ENCODE measurements around the gene TM9SF2. TPM values are rescaled to one million over a fixed set of nuclear protein-coding genes. Genes with fewer than 3 reads are reported as not detected.
"Not testable (repeated sequence)": the region's sequence is repeated elsewhere in the genome, so short reads cannot be mapped to it uniquely, and the experiment has no call there.

Gene TM9SF2
- total RNA-seq, 1 donor from 2014 or later = 118 TPM

DNA sequence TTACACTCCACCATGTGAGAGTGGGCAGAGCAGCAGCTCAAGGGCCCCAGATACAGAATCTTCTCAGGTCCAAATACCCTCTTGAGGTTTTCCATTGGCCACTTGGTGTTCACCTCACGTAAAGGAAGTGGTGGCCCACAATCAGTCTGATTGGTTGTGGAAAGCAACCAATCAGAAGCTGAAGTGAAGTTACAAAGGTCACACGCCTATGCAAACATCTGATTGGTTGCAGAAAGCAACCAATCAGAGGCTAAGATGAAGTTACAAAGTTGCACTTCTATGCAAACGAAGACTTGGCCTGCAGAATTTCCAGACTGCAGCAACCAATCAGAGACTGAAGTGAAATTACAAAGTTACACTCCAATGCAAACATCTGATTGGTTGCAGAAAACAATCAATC is 14.3 kb upstream of the TM9SF2 start:
- Mint-ChIP-seq H3K36me3 (ENCODE audit: low read depth, unreplicated experiment) (no peaks in the 10 kb centered on the region), H3K4me1 (ENCODE audit: low read depth, unreplicated experiment) (no peaks in the 10 kb centered on the region), H3K27ac (ENCODE audit: unreplicated experiment) (no peak overlapping the region), H3K27me3 (ENCODE audit: low read depth, unreplicated experiment) (peaks cover 10% of the 10 kb centered on the region), H3K4me3 (ENCODE audit: unreplicated experiment) (no peak overlapping the region), H3K9me3 (ENCODE audit: unreplicated experiment) (peaks cover 7% of the 10 kb centered on the region)
- Histone ChIP-seq H3K27ac (ENCODE audit: low read depth, low read length) (no peak overlapping the region), H3K4me1 (ENCODE audit: insufficient read depth, low read length) (no peaks in the 10 kb centered on the region), H3K79me2 (ENCODE audit: insufficient read depth, low read length) (no peaks in the 10 kb centered on the region), H3K9me3 (ENCODE audit: insufficient read depth, low read depth, low read length) (no peaks in the 10 kb centered on the region), H2AFZ (ENCODE audit: low read depth, low read length) (no peak overlapping the region), H3K36me3 (ENCODE audit: insufficient read depth, low read length) (no peaks in the 10 kb centered on the region), H3K4me2 (ENCODE audit: low read length) (no peak overlapping the region), H4K20me1 (ENCODE audit: insufficient read depth, low read length) (no peaks in the 10 kb centered on the region), H3K27me3 (ENCODE audit: insufficient read depth, low read length) (peaks cover 2% of the 10 kb centered on the region), H3K9ac (ENCODE audit: low read length) (no peak overlapping the region), H3K4me3 (ENCODE audit: insufficient read depth, low read depth, low read length) (no peak overlapping the region)
- TF ChIP-seq EZH2 (IDR thresholded peaks at IDR 0.05; ENCODE audit: insufficient read depth, low read length) = no peak
- TF ChIP-seq, protein P1, sequence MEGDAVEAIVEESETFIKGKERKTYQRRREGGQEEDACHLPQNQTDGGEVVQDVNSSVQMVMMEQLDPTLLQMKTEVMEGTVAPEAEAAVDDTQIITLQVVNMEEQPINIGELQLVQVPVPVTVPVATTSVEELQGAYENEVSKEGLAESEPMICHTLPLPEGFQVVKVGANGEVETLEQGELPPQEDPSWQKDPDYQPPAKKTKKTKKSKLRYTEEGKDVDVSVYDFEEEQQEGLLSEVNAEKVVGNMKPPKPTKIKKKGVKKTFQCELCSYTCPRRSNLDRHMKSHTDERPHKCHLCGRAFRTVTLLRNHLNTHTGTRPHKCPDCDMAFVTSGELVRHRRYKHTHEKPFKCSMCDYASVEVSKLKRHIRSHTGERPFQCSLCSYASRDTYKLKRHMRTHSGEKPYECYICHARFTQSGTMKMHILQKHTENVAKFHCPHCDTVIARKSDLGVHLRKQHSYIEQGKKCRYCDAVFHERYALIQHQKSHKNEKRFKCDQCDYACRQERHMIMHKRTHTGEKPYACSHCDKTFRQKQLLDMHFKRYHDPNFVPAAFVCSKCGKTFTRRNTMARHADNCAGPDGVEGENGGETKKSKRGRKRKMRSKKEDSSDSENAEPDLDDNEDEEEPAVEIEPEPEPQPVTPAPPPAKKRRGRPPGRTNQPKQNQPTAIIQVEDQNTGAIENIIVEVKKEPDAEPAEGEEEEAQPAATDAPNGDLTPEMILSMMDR (IDR thresholded peaks at IDR 0.05; ENCODE audit: insufficient read depth, low read depth, low read length) = no peak
- no peak for FAIRE-seq
- no peak for DNase-seq (ENCODE audit: low read depth)

DNA sequence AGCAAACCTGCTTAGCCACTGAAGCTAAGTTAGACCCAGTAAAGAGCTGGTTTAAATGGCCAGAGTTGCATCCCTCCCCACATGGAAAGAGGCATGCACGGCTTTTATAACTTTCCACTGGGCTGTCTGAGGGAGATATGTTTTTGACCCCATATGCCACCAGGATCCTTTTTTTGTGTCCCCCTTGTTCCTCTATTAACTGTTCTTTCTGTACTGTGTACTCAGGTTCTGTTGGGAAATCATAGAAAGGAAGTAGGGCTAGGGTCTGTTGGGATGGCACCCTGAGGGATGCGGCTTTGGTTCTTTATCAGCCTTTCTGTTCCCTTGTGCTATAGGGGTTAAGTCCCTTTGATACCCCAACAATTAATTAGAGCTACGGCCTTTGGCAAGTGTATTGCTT is 12.2 kb upstream of the TM9SF2 start:
- no peak for TF ChIP-seq EZH2 (IDR thresholded peaks at IDR 0.05; ENCODE audit: insufficient read depth, low read length)
- TF ChIP-seq, protein P1 (IDR thresholded peaks at IDR 0.05; ENCODE audit: insufficient read depth, low read depth, low read length) = no peak
- Mint-ChIP-seq H3K27ac (ENCODE audit: unreplicated experiment) (no peak overlapping the region), H3K4me1 (ENCODE audit: low read depth, unreplicated experiment) (no peaks in the 10 kb centered on the region), H3K4me3 (ENCODE audit: unreplicated experiment) (no peak overlapping the region), H3K9me3 (ENCODE audit: unreplicated experiment) (peaks cover 7% of the 10 kb centered on the region), H3K36me3 (ENCODE audit: low read depth, unreplicated experiment) (no peaks in the 10 kb centered on the region), H3K27me3 (ENCODE audit: low read depth, unreplicated experiment) (peaks cover 6% of the 10 kb centered on the region)
- Histone ChIP-seq H4K20me1 (ENCODE audit: insufficient read depth, low read length) (no peaks in the 10 kb centered on the region), H3K9me3 (ENCODE audit: insufficient read depth, low read depth, low read length) (no peaks in the 10 kb centered on the region), H3K79me2 (ENCODE audit: insufficient read depth, low read length) (no peaks in the 10 kb centered on the region), H3K27ac (ENCODE audit: low read depth, low read length) (no peak overlapping the region), H3K27me3 (ENCODE audit: insufficient read depth, low read length) (peaks cover under 1% of the 10 kb centered on the region), H3K4me3 (ENCODE audit: insufficient read depth, low read depth, low read length) (no peak overlapping the region), H3K4me1 (ENCODE audit: insufficient read depth, low read length) (no peaks in the 10 kb centered on the region), H3K9ac (ENCODE audit: low read length) (no peak overlapping the region), H2AFZ (ENCODE audit: low read depth, low read length) (no peak overlapping the region), H3K36me3 (ENCODE audit: insufficient read depth, low read length) (no peaks in the 10 kb centered on the region), H3K4me2 (ENCODE audit: low read length) (no peak overlapping the region)
- DNase-seq (ENCODE audit: low read depth) (no peak), FAIRE-seq (no peak)

DNA sequence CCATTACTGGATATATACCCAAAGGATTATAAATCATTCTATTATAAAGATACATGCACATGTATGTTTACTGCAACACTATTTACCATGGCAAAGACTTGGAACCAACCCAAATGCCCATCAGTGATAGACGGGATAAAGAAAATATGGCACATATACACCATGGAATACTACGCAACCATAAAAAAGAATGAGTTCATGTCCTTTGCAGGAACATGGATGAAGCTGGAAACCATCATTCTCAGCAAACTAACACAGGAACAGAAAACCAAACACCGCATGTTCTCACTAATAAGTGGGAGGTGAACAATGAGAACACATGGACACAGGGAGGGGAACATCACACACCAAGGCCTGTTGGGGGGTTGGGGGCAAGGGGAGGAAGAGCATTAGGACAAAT is 9.5 kb upstream of the TM9SF2 start:
- H3K4me1 Mint-ChIP-seq (ENCODE audit: low read depth, unreplicated experiment); H3K4me3 ChIP-seq (ENCODE audit: insufficient read depth, low read depth, low read length); H3K9me3 ChIP-seq (ENCODE audit: insufficient read depth, low read depth, low read length); H2AFZ ChIP-seq (ENCODE audit: low read depth, low read length); H3K27ac Mint-ChIP-seq (ENCODE audit: unreplicated experiment); H3K27ac ChIP-seq (ENCODE audit: low read depth, low read length); H3K36me3 Mint-ChIP-seq (ENCODE audit: low read depth, unreplicated experiment); DNase-seq (ENCODE audit: low read depth); FAIRE-seq; H3K9me3 Mint-ChIP-seq (ENCODE audit: unreplicated experiment); H3K4me1 ChIP-seq (ENCODE audit: insufficient read depth, low read length); H3K9ac ChIP-seq (ENCODE audit: low read length); H3K79me2 ChIP-seq (ENCODE audit: insufficient read depth, low read length); H3K27me3 Mint-ChIP-seq (ENCODE audit: low read depth, unreplicated experiment); H3K4me2 ChIP-seq (ENCODE audit: low read length); H4K20me1 ChIP-seq (ENCODE audit: insufficient read depth, low read length); H3K27me3 ChIP-seq (ENCODE audit: insufficient read depth, low read length); H3K36me3 ChIP-seq (ENCODE audit: insufficient read depth, low read length): not testable (repeated sequence)
- H3K4me3 Mint-ChIP-seq (ENCODE audit: unreplicated experiment) = peak overlapping the region; percentile 64

All from astrocyte (in vitro differentiated cells and primary cell).